NCI-H2081 (cell line): ENCODE measurements around the gene ZNF346.
A peak's percentile ranks its signal among the peaks of the same experiment; 100 is the strongest.
"Not testable (repeated sequence)": the region's sequence is repeated elsewhere in the genome, so short reads cannot be mapped to it uniquely, and the experiment has no call there.

ENCODE experiments used
- DNase-seq, 2 experiments: peaks; one replicate each; lab custom pipeline; 2025; lab: John Stamatoyannopoulos, UW

The ZNF346 gene, protein sequence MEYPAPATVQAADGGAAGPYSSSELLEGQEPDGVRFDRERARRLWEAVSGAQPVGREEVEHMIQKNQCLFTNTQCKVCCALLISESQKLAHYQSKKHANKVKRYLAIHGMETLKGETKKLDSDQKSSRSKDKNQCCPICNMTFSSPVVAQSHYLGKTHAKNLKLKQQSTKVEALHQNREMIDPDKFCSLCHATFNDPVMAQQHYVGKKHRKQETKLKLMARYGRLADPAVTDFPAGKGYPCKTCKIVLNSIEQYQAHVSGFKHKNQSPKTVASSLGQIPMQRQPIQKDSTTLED

GRCh38 chr5:177022386-177023302, at the start of gene ZNF346:
ZNF346 (plus strand) TSS chr5:177022696; CDS start chr5:177022739, 43 bp downstream.
- DNase-seq, result peak; percentile 90 to 93

DNA sequence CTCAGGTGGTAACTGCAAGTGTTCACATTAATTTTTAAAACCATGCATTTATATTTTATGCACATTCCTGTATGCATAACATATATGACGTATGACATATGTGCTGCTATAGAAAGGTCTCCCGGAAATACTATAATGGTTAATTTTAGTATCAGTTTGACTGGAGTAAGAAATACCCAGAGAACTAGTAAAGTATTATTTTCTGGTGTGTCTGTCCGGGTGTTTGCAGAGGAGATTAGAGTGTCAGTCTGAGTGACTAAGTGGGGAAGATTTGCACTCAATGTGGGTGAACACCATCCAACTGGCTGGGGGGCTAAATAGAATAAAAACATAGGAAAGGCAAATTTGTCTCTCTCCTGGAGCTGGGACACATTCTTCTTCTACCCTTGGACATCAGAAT, 42.8 kb upstream of the ZNF346 start:
- DNase-seq, result no peak

DNA sequence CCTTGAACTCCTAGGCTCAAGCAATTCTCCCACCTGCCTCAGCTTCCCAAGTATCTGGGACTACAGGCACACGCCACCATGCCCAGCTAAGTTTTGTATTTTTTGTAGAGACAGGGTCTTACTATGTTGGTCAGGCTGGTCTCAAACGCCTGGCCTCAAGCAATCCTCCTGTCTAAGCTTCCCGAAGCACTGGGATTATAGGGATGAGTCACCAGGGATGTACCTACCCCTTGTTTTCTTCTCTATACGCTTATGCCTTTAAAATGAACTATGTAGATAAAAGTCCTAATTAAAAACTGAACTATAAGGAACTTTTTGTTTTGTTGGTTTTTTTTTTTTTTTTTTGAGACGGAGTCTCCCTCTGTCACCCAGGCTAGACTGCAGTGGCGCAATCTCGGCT, 41.7 kb upstream of the ZNF346 start:
- DNase-seq, result no peak

GRCh38 chr5:176983112-176983511, 39.4 kb upstream of the ZNF346 start:
- DNase-seq, result not testable (repeated sequence)

- DNase-seq, result not testable (repeated sequence)
Observed at GRCh38 chr5:176983593-176983992, 38.9 kb upstream of the ZNF346 start.

DNA sequence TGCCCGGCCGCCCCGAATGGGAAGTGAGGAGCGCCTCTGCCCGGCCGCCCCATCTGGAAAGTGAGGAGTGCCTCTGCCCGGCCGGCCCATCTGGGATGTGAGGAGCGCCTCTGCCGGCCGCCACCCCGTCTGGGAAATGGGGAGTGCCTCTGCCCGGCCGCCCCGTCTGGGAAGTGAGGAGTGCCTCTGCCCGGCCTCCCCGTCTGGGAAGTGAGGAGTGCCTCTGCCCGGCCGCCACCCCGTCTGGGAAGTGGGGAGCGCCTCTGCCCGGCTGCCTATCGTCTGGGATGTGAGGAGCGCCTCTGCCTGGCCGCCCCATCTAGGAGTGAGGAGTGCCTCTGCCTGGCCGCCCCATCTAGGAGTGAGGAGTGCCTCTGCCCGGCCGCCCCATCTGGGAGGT, 38.3 kb upstream of the ZNF346 start:
- not testable (repeated sequence) for DNase-seq

DNA sequence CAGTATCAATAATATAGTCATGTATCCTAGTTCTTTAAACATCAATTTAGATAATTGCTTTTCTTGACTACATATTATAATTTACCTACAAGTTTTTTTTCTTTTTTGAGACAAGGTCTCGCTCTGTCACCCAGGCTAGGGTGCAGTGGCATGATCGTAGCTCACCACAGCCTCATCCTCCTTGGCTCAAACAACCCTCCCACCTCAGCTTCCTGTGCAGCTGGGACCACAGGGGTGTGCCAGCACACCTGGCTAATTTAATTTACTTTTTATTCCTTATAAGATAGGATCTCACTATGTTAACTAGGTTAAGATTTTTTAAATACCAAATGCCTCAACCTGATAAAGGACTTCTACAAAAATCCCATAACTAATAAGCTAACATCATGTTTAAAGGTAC, 37.0 kb upstream of the ZNF346 start:
- no peak for DNase-seq

- DNase-seq, result no peak
Observed at GRCh38 chr5:176986280-176986679, 36.2 kb upstream of the ZNF346 start.

- DNase-seq, result no peak
Observed at GRCh38 chr5:176987583-176987982, 34.9 kb upstream of the ZNF346 start.

GRCh38 chr5:176993081-176993480, 29.4 kb upstream of the ZNF346 start:
- DNase-seq, result not testable (repeated sequence)

DNA sequence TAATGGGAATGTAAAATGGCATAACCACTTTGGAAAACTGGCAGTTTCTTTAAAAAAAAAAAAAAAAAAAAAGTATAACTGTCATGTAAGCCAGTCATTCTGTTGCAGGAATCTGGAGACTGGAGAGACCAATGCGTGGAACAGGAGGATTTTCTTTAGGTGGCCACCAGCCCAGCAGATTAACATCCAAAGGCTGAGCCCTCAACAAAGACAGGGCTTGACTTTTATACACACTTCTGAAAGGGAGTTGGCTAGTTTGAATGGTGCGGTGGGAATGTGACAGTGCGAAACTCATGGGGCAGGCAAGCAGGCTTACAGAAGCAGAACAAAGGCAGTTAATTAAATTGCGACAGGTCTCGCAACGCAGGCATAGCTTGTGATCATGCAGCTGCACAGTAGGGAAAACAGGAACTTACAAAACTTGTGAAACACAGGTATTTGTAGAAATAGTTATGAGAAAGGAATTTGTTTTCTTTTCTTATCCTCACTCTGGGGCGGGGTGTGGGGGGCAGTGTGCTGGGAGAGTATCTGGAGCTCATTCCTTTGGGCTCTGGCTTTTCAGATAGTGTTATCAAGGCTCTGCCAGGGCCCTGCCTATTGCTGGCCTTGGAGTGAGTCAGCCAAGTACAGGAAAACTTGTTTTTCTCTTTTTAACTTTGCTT, 27.9 kb upstream of the ZNF346 start:
- DNase-seq, result no peak

DNA sequence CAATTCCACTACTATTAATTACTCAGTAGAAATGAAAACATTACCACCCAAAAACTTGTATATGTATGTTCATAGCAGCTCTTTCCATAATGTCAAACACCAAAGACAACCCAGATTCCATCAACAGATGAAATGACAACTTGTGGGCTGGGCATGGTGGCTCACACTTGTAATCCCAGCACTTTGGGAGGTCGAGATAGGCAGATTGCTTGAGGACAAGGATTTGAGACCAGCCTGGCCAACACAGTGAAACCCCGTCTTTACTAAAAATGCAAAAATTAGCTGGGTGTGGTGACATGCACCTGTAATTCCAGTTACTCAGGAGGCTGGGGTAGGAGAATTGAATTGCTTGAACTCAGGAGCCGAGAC, 27.4 kb upstream of the ZNF346 start:
- no peak for DNase-seq

DNA sequence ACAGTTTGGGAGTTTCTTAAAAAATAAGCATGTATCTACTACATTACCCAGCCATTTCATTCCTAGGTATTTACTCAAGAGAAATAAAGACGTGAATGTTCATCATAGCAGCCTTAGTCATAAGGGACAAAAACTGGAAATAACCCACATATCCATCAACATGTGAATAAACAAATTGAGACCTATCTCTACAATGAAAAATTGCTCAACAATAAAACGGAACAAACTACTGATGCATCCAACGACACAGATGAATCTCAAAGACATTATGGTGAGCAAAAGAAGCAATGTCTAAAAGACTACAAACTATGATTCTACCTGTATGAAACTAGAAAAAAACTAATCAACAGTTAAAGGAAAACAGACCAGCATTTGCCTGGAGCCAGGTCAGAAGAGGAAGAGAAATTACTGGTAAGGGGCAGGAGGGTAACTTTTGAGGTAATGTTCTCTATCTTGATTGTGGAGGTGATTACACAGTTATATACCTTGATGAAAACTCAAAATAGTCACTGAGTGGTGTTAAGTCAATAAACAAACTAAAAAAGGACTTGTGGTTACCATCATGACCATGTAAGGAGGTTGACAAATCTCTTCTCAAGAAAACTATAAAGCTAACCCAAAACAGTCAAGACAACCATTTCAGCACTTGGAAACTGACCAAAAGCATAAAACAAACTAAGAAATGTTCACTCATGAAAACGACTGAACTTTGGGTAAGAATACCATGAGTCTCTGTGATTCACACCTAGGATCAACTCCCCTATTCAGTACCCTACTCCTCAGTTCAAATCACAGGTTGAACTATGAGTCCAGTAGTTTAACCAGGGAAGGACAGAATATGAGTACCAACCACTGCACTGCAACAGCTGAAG, 26.4 kb upstream of the ZNF346 start:
- DNase-seq, result no peak

GRCh38 chr5:176996780-176997179, 25.7 kb upstream of the ZNF346 start:
- no peak for DNase-seq

- DNase-seq, result no peak
Observed at GRCh38 chr5:176998828-176999227, 23.7 kb upstream of the ZNF346 start.

DNA sequence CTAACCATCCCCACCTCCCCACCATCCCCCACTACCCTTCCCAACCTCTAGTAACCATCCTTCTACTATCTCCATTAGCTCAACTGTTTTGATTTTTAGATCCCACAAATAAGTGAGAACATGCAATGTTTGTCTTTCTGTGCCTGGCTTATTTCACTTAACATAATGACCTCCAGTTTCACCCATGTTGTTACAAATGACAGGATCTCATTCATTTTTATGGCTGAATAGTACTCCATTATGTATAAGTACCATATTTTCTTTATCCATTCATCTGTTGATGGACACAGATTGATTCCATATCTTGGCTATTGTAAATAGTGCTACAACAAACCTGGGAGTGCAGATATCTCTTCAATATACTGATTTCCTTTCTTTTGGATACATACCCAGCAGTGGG, 23.0 kb upstream of the ZNF346 start:
- DNase-seq, result not testable (repeated sequence)

DNA sequence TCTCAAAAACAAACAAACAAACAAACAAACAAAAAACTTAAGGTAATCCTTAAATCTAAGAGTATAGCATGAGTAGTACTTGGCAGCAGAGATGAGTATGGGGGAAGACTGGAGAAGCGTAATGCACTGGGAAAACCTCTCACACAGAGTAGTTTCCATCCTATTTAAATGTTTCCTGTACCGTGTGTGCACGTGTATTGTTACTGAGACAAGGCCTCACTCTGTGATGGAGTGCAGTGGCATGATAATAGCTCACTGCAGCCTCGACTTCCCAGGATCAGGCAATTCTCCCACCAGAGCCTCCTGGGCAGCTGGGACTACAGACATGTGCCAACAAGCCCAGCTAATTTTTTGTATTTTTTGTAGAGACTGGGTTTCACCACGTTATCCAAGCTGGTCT, 18.8 kb upstream of the ZNF346 start:
- DNase-seq, result peak in 1 of 2 experiments; percentile 14

DNA sequence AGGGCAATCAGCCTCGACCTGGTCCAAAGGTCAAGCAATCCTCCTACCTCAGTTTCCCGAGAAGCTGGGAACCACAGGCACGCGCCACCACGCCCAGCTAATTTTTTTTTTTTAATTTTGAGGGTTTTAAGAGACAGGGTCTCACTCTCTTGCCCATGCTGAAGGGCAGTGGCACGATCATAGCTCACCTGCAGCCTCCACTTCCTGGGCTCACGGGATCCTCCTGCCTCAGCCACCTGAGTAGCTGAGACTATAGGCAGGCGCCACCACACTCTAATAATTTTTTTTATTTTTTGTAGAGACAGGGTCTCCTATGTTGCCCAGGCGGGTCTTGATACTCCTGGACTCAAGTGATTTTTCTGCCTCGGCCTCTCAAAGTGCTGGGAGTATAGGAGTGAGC, 17.5 kb upstream of the ZNF346 start:
- no peak for DNase-seq

DNA sequence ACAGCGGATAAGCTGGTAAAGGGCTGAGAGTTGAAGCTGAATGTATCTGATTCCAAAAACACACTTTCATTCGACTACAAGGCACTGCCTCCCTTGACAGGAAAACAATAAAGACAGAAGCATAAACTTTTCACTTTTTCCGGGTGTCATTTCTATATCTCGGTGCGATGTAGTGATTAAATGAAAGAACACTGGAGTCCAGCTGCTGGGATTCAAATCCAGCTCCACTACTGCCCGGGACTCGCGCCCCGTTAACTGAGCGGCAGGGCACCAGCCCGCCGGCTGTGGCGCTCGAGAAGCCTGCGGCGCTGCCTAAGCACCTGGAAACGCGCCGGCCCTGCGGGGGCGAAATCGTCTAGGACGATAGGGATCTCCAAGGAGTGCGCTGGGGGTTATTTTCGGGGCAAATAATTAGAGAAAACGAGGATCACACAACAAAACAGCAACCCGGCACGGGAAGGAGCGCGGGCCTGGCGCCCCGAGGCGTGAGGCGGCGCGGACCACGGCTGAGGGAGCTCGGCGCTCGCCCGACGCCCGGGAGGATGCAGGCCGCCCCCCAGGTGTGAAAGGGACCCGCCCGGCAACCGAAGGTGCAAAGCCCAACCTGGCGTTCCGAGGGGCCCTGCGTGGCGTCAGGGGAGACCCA, 16.8 kb upstream of the ZNF346 start:
- peak; percentile 61 to 76 for DNase-seq

- peak; percentile 94 to 95 for DNase-seq
Observed at GRCh38 chr5:177006265-177006972, 16.1 kb upstream of the ZNF346 start, which contains the start of gene UIMC1. UIMC1 (minus strand) TSS chr5:177006779; CDS start chr5:176982615, 24,164 bp downstream.
